Measurements from ENCODE around the gene PEX11B.

DNA sequence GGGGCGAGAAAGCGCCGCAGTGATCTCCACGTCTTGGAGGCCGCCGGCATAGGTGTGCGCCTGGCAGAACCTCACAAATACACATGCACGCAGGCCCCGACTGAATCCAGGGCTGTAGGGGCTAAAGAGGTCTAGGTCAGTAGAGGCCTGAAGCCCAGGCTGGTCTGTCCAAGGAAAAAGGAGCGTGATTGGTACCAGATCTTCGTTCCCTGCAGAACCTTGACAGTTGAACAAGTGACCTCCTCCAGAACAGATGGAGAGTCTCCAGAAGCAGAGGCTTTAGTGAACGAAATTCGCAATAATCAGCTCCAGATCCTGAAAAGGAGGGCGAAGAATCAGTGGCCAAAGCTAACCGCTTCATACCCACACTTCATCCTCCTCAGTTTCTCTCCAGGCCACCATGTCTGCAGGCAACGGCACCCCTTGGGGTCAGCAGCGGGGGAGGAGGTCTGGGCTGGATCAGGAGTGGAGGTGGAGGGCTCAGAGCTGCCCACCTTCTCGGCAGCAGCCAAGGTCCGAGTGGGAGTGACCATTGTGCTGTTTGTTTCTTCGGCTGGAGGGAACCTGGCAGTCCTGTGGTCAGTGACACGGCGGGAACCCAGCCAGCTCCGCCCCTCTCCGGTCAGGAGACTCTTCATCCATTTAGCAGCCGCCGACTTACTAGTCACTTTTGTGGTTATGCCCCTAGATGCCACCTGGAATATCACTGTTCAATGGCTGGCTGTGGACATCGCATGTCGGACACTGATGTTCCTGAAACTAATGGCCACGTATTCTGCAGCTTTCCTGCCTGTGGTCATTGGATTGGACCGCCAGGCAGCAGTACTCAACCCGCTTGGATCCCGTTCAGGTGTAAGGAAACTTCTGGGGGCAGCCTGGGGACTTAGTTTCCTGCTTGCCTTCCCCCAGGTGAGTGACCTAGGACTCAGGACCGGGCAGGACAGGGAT, 749 bp upstream of the PEX11B start:
- TF ChIP-seq POLR2A (IDR thresholded peaks at IDR 0.05; ENCODE audit: low read length) (peak; percentile 6), GATA1 (IDR thresholded peaks at IDR 0.05; ENCODE audit: low read depth, low read length) (no peak)
